GM19468 (cell line): Measurements from ENCODE around the gene RHBDD3.

Source experiments
- ATAC-seq: cut with Tn5 transposase; IDR thresholded peaks from one replicate; pipeline ENCODE4 v1.9.1; 2021; ENCODE audit warnings: mild to moderate bottlenecking, moderate library complexity, moderate number of reproducible peaks; ENCODE audit not compliant: unreplicated experiment; ENCODE audit errors: extremely low read depth

The RHBDD3 gene

DNA sequence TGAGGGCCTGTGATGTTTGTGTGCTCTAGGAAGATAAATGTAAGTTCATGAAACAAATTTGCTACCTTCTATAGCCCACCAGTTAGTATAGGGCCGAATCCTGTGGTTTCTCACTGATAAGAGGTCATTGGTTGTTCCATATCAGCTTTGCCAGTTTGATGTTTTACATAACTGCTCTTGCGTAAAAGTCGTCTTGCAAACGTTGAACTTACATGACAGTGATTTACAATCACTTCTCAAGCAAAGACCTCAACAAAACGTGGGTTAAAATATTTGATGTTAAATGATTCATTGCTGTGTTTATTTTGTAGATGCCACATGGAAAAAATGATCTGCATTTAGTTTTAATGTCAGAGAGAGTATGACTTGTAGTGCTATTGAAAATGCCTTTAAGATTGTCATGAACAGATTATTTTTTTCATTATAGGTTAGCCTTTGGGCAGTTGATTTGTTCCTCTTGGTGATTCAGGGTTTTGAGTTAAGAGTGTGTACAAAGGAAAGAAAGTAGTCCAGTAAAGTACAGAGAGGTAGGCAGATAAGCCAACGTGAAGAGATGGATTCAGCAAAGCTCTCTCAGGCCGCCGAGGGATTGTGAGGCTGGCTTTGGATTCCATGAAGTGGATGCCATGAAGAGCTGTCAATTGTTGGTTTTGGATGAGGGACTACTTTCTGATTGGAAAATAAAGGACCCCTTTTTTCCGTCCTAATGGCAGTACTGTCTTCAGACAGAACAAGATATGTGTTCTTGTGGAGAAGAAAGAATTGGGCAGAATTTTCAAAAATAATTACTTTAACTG lies 2.9 kb upstream of the RHBDD3 start:
- no peak for ATAC-seq

DNA sequence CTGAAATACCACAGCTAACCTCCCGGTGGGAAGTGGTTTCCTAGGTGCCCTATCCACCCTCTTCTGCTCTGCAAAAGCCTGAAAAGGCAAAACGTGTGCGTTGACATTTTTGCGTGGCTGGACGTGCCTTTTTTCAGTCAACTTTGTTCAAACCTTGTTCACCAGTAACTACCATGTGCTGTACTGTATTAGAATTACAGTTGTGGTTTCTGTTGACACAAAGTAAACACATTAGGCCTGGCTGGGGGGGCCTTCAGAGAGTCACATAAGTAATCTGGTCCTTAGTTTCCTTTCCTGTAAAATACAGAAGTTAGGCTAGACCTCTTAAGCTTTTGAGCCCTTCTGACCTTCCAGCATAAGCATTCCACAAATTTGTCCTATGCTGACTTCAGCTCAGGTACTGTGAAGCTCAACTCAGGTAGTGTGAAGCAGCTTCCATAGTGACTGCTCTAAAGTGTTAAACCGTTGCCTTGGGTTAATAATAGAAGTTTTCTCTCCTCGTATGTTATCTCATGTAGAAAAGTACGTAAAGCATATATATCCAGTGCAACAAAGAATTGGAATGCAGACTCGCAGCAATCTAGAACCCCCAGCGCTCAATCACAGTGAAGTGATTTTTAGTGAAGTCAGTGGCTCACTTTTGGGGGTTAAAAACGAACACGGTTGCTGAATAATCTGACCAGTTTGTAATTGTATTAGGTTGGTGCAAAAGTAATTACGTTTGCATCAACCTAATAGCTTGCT lies 2.1 kb upstream of the RHBDD3 start:
- ATAC-seq, result no peak

DNA sequence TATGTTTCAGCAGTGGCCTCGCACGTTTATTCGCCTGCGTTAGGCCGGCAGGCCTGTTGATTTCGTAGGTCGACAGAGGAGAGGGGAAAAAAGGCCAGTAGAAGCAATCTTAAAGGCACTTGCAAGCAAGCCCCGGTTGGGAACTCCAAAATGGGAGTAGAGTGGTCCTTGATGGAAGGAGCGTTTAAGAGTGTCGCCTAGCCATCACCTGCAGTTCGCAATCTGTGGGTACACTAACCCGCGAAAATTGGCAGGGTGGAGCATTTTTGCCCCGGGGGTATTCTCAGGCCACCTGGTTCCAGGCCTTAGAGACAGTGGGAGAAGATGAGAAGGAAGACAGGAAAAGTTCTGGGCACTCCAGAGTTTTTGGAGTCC lies 1.4 kb upstream of the RHBDD3 start:
- no peak for ATAC-seq

DNA sequence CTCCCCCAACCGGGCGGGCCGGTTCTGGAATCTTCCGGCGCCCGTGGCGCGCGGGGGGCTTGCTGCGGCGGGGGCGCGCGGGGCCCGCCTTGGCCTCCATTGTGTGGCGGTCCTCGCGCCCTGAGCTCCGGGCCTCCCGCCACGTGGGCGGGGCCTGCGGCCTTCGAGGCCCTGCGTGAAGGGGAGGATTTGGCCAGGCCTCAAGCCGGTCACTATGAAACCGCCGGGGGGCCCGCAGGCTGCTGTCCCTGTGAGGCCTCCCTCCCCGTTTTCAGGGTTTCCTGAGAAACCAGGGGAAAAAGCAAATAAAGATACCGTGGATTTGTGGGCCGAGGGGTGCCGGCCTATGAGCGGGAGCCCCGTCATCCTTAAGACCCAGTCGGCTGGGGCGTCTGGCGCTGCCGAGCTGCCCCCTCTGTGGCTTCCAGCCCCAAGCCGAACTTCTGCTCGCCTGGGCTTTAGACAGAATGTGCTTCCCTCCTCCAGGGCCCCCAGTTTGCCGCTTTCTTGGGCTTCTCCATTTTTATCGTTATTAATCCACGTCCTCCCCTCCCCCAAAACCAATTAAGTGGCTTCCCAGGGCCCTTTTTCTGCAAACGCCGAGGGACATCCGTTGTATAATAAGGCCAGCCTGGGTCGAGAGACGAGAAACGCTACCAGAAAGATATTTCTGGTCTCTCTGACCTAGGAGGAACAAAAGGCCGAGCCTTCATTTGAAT lies 889 bp upstream of the RHBDD3 start:
- peak; percentile 3 for ATAC-seq

DNA sequence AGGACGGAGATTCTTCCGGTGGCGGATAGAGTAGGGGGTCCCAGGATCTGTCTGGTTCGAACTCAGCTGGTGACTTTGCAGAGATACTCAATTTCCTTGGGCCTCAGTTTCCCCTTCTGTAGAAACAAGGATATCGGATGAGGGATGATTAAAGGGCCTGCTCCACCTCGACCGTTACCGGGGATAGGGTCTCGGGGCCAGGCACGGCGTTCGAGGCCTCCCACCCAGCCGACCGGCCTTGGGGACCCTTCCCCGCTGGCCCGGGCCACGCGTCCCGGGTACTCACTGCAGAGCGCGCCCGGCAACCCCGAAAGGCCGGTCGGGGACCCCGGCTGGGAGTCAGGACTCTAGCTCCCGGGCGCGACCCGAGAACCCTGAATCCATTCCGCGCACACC lies 321 bp downstream of the RHBDD3 start:
- no peak for ATAC-seq

DNA sequence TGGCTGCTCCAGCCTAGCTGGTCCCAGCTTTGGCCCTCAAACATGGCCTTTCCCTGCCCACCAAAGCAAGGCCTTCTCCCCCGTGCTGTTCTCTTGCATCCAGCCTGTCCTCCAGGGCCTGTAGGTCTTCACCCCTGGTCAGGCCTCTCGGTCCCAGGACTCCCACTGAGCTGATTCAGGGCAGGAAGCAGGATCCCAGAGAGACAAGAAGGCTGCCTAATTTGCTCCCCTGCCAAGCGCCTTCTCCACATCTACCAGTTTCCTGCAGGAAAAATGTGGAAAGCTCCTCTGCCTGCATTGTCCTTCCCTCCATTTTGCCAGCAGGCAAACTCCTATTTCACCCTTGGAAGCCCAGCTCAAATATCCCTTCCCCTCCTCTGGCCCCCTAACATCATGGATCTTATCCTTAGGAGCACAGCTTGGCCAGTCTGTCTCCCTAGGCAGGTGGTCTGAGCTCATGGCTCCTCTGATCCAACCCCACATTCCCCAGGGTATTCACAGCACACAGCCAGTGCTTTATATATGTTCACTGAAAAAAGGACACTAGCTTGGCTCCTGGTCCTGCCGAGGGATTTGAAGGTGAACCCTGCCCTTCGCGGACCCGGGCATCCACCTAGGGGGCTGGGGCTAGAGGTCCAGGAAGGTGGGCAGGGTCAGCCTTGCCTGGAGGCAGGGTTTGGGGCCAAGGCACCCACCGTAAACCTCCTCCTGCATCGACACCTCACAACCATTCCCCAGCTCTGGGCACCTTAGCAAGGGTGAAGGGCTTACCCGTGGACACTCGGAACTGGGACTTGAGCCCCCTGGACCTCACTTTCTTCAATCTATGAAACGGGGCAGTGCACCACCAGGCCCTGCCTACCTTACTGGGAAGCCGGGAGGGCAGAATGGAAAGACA lies 968 bp downstream of the RHBDD3 start:
- ATAC-seq, result no peak

DNA sequence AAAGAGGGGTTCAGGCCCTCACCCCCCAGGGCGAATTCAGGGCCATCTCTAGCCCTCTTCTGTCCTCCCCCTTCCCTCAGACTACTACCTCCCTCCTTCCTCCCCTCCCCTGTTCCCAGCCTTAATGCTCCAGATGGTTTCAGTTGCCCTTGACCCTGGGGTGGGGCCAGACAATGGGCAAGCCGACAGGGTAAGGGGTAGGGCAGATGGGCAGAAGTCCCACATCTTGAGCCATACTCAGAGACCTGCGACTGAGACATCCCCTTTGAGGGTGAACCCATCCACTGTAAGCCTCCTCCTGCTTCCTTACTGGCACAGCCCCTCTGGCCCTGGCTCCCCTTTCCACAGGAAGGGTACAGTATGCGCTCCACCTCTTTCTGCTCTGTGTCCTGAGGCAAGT lies 1.9 kb downstream of the RHBDD3 start:
- ATAC-seq, result no peak

DNA sequence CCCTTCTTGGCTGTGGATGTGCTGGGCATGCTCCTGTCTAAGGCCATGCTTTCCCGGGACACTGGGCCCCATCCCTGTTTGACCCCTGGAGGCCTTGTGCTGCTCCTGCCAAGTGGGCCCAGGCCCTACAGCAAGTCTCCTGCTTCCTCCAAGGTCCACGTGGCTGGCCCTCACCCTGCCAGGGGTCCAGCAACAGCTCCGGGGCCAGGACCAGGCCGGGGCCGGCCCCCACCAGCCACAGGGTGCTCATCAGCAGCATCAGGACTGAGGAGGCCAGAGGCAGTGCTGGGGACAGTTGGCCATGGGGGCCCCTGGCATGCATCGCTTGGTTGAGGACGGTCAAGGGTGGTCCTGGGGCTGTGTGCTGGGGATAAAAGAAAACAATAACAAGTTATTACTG lies 2.5 kb downstream of the RHBDD3 start:
- ATAC-seq, result no peak

DNA sequence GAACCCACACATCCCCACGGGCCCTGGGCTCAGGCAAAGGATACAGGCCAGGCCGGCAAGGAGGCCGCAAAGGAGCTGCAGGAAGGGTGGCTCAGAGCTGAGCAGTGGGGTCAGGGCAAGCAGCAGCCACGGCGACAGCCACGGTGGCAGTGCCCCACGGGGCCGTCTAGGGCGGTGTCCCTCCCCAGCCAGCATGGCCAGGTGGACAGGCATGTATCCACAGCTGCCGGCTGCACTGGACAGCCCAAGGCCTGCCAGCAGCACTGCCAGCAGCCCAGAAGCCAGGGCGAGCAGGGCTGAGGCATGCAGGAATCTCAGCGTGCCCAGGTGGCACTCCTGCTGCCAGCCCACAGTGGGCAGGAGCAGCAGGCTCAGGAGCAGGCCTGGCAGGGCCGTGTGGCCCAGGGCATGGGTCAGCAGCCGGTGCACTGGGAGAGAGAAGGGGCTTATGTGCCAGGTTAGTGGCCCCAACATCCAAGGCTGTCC lies 3.9 kb downstream of the RHBDD3 start:
- ATAC-seq, result no peak

DNA sequence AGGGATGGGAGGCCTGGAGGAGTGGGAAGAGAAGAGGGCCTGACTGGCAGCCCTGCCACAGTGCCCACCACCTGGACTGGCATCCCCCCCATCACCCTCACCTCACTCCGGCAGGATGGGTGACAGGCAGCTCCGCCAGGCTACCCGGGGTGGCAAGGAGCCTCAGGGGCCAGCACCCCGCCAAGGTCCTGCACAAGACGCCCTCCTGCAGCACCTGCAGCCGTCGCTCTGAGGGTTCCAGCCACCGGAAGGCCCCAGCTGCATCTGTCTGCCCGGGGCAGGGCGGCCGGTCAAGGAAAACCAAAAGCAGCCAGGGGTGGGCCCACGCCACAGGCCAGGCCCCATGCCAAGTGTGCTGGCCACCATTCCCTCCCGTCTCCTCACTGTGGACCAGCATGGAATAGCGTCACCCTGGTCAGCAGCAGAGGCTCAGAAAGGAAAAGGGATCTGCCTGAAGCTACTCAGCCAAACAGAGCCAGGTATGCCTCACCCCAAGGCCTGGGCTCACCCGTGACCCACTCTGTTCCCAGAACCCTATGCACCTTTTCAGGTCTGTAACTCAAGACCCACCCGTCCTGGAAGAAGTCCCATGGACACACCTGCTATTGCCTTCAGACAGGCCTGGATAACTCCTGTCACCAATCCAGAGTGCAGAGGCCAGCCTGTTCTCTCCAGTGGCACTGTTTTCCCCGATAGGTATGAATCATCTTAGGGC lies 7.0 kb downstream of the RHBDD3 start:
- ATAC-seq, result no peak

DNA sequence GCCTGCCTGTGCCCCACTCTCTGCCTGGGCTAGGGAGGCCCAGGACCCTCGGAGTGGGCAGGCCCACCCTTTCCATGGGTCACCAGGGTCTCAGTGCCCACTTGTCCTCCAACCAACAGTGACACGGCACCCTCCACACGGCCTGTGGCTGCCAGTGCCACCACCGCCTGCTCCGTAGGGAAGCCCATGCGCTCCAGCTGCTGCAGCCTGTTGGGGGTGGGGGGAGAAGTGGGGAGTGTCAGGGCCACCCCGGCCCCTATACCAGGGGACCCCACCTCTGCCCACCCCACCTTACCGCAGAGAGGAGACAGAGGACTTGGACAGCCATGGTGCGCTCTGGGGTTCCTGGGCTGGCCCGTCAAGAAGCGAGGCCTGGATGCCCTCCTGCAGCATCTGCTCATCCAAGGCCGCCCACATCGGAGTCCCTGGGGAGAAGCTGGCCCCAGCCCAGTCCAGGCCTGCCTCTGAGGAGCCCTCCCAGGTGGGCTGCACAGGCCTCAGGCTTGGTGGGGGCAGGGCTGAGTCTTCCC lies 7.7 kb downstream of the RHBDD3 start:
- ATAC-seq, result no peak

DNA sequence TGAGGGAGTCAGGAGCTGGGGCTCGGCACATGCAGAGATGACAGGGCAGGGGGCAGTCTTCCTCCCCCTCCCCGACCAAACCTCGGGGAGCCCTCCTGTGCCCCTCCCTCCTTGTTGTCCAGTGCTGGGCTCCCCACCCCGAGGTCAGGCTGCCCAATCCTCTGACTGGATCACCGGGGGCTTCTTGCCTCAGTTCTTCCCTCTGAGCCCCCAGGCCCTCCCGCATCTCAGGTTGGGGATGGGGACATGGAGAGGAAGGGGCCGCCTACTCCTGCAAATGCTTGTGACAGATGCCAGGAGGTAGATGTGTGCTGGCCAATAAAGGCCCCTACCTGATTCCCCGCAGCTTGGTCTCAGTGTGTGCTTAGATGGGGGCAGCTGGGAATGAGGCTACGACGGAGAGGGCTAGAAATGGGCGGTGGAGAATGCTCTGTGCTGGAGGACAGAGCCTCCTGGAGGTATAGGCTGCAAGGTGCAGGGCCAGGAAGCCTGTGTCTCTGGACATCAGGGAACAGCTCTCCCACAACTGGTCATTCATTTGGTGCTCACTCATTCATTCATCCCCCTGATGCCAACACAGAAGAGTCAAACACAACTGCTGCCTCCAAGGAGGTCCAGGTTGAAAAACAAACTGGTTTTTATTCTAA lies 8.4 kb downstream of the RHBDD3 start:
- ATAC-seq, result no peak

DNA sequence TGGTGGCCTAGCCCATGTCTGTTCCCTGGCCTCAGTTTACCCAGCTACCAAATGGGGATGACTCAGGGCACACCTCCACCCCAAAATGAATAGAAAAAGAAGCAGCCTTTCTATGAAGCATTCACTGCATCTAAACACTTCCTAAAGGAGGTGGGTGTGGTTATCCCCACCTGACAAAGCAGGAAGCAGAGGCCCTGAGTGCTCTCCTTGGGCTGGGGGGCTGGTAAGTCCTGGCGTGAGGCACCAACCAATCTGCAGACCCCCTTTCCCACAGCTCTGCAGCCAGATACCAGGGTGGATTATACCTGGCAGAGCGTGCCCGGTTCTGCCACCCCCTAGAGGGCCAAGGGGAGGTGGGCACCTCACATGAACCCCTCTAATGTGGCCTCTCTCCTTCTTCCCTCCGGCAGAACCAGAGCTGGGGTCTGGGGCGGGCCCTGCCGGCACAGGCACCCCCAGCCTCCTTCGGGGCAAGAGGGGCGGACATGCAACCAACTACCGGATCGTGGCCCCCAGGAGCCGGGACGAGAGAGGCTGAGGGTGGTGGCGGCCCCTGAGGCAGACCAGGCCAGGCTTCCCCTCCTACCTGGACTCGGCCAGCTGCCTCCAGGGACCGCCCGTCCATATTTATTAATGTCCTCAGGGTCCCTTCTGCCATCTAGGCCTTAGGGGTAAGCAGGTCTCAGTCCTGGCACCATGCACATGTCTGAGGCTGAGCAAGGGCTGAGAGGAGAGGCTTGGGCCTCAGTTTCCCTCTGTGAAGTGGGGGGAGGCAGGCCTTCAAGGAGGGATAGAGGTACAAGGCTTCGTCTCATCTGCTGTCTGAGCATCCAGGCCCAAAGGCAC lies 9.2 kb downstream of the RHBDD3 start:
- no peak for ATAC-seq

DNA sequence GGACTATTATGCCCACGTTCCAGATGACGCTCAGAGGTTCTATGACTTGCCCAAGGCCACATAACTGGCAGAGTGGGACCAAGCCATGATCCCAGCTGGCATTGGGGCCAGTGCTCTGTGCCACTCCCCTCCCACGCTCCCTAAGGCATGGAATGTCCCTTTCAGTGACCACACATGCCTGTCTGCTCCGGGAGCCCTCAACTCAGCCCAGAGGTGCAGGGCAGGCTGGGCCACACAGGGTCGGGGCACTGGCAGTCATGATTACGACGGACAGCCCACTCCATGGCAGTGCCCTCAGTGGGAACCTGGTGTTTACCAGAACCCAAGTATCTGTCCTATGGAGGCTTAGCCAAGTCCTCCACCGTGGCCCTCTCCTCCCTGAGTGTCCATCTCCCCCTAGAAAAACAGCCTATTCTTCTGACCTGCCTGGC lies 10.0 kb downstream of the RHBDD3 start:
- no peak for ATAC-seq

DNA sequence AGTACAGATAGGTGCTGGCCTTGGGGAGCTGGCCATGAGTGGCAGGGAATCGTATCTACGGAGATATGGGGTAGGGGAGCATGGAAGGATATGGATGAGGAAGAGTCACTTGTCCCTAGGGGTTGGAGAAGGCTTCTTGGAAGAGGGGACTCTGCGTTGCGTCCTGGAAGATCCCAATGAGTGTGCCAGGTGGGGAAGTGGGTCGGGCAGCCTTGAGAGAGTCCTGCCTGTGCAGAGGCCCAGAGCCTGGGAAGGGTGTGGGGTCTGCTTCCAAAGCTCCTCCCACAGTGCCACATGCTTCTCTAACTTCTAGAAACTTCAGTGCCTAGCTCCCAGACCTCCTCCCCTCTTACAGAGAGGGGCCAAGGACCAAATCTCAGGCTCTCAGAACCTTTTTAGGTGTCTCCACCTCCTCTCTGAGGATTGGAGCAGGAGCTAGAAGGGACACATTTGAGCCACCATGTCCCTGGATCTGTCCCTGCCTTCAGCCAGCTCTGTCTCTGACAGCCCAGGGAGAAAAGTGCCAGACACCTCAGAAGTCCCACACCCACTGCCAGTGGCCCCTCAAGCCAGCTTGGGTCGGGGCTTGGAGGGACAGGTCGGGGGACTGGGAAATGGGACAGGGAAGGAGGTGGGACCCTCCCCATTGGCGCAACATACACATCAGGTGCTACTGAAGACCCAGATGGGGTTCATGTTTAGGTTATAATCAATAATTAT lies 11.0 kb downstream of the RHBDD3 start:
- no peak for ATAC-seq

DNA sequence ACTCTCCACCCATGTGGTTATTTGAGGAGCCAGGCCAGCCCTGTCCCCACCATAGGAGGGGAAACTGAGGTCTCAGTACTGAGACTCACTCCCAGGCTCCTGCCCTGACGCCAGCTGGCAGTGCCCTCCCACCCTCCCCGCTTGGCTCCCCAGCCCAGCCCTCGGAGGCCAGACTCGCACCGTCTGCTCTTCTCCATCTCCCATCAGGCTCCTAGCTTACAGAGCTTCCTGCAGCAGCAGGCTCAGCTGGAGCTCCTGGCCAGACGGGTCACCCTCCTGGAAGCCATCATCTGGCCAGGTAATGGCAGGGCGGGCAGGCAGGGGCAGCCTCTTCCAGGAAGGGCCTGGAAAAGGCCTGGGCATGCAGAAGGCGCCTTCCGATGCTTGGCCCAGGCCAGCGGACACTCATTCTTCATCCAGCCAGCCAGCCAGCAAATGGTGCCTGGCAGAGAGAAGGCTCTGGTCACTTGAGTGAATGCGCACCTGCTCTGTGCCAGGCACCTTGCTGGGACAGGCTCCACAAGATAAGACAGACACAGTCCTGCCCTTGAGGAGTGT lies 12.6 kb downstream of the RHBDD3 start:
- ATAC-seq, result no peak

DNA sequence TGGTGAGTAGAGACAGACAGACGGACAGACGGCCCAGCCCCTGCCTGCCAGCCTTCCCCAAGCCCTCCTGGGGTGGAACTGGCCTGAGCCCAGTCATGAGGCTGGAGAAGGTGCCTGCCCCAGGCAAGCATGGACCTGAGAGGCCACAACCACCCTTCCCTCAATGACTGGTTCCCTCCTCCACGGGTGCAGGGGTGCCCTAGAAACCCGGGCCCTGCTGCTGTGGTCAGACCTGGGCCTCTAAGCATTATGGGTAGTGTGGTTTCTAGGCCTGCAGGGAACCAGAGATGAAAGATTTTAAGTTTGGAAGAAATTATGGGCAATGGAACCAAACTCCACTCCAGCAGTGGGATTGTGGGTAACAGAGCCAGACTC lies 13.5 kb downstream of the RHBDD3 start:
- no peak for ATAC-seq
